MCF 10A (cell line): ENCODE results near the gene FGL2. TPM values are rescaled to one million over a fixed set of nuclear protein-coding genes. Genes with fewer than 3 reads are reported as not detected.

Experiments
- BruUV-seq: library from RNA; stranded (reverse); fragments of 400-500 nt; replicated peaks from 2 replicates; lab custom pipeline; 2021; lab: Mats Ljungman, UMichigan
- CTCF ChIA-PET: fragments of 300-600 bp; sonication (Branson Sonifier 250); formaldehyde crosslinking; extraction: SDS; loops from one replicate; lab custom pipeline; 2021; ENCODE audit warnings: antibody characterized with exemption, inconsistent platforms; lab: Yijun Ruan, JAX
- POLR2A ChIA-PET: fragments of 300-600, 350-650 bp; sonication (Branson Sonifier 250); formaldehyde crosslinking; extraction: SDS; loops from one replicate; lab custom pipeline; 2020; ENCODE audit warnings: antibody characterized with exemption, inconsistent platforms; lab: Yijun Ruan, JAX
- DNase-seq: peaks from one replicate; pipeline ENCODE4 v3.0.0-alpha.2; 2018; ENCODE audit not compliant: unreplicated experiment
- H3K27ac Mint-ChIP-seq: one replicate; pipeline ENCODE4 v1.8.0; 2022; ENCODE audit warnings: mild to moderate bottlenecking, low read depth, mixed read lengths; ENCODE audit not compliant: unreplicated experiment
- H3K27me3 Mint-ChIP-seq: one replicate; pipeline ENCODE4 v1.8.0; 2022; ENCODE audit warnings: mixed read lengths; ENCODE audit not compliant: insufficient read depth, unreplicated experiment
- H3K36me3 Mint-ChIP-seq: one replicate; pipeline ENCODE4 v1.8.0; 2022; ENCODE audit warnings: mild to moderate bottlenecking, moderate library complexity, mixed read lengths; ENCODE audit not compliant: insufficient read depth, unreplicated experiment
- H3K4me1 Mint-ChIP-seq: one replicate; pipeline ENCODE4 v1.8.0; 2022; ENCODE audit warnings: mixed read lengths; ENCODE audit not compliant: insufficient read depth, unreplicated experiment
- H3K4me3 Mint-ChIP-seq: one replicate; pipeline ENCODE4 v1.8.0; 2022; ENCODE audit warnings: mild to moderate bottlenecking, moderate library complexity, mixed read lengths; ENCODE audit not compliant: unreplicated experiment
- H3K9me3 Mint-ChIP-seq: one replicate; pipeline ENCODE4 v1.8.0; 2022; ENCODE audit warnings: mixed read lengths; ENCODE audit not compliant: unreplicated experiment
- intact Hi-C: fragments of 100-400 bp; cut with micrococcal nuclease; formaldehyde crosslinking; loops from 2 replicates; pipeline ENCODE4 v1.14.1; 2022
- total RNA-seq: library from RNA; stranded (reverse); gene quantifications from 2 replicates; pipeline ENCODE4 v1.2.3, GENCODE V29; 2022
- TF ChIP-seq, protein P1 (sequence below): fragments of 200-600 bp; IDR thresholded peaks from one replicate; pipeline ENCODE4 v1.8.0; 2022; ENCODE audit warnings: antibody characterized with exemption, mild to moderate bottlenecking; ENCODE audit not compliant: unreplicated experiment

FGL2 gene
- total RNA-seq, 1 experiment from 2014 or later, result not detected

DNA sequence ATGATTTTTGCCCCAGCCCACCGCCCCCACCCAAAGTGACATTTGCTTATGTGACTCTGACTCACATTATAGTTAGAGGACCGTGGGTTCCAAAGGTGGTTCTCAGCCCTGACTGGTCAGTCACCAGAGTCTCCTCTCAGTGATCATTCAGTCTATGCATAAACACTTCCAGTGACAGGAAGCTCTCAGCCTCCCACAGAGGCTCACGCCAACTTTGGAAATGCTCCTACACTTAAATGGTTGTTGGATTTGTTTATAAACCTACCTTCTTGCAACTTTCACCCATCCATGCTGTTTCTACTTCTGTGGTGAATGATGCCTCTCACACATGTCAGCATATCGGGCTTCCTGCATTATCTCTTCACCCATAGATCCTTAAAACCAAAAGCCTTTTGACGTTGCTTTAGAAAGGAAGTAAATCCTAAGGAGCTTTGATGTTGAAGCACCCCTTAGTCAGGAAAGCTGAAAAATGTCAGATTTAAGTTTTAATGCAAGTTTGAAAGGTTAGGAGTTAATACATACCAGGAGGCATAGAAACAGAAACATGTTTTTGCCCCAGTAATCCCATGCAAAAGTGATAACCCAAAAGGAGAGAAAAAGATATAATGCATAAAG lies 46.5 kb upstream of the FGL2 start:
- intact Hi-C loops, result no loop called here
- ChIA-PET POLR2A (interaction anchor here (1.3 kb wide), 1 partner anchor 124 kb away, joined by 8 read pairs; the partner anchor contains the start of gene CCDC146), CTCF (interaction anchor here (0.6 to 3.4 kb wide), 20 partner anchors 8 to 472 kb away, joined by 3 to 33 read pairs (median 5); partner anchors contain the start of gene CCDC146)
- no peak overlapping the region for H3K27ac Mint-ChIP-seq
- TF ChIP-seq, protein P1, sequence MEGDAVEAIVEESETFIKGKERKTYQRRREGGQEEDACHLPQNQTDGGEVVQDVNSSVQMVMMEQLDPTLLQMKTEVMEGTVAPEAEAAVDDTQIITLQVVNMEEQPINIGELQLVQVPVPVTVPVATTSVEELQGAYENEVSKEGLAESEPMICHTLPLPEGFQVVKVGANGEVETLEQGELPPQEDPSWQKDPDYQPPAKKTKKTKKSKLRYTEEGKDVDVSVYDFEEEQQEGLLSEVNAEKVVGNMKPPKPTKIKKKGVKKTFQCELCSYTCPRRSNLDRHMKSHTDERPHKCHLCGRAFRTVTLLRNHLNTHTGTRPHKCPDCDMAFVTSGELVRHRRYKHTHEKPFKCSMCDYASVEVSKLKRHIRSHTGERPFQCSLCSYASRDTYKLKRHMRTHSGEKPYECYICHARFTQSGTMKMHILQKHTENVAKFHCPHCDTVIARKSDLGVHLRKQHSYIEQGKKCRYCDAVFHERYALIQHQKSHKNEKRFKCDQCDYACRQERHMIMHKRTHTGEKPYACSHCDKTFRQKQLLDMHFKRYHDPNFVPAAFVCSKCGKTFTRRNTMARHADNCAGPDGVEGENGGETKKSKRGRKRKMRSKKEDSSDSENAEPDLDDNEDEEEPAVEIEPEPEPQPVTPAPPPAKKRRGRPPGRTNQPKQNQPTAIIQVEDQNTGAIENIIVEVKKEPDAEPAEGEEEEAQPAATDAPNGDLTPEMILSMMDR, result no peak
- H3K4me3 Mint-ChIP-seq, result no peak overlapping the region
- no TSS peak for BruUV-seq
- peaks cover 5% of the 10 kb centered on the region for H3K36me3 Mint-ChIP-seq
- no peaks in the 10 kb centered on the region for H3K9me3 Mint-ChIP-seq
- no peaks in the 10 kb centered on the region for H3K4me1 Mint-ChIP-seq
- no peaks in the 10 kb centered on the region for H3K27me3 Mint-ChIP-seq
- DNase-seq, result no peak

GRCh38 chr7:77245015-77245755 lies 45.6 kb upstream of the FGL2 start:
- CTCF ChIA-PET, result interaction anchor here (1.0 to 2.3 kb wide), 3 partner anchors 51 to 121 kb away, joined by 3 to 5 read pairs (median 5); no protein-coding TSS in a partner anchor
- Mint-ChIP-seq H3K4me3 (no peak overlapping the region), H3K27ac (no peak overlapping the region), H3K27me3 (no peaks in the 10 kb centered on the region), H3K4me1 (no peaks in the 10 kb centered on the region), H3K36me3 (peaks cover 5% of the 10 kb centered on the region), H3K9me3 (no peaks in the 10 kb centered on the region)
- intact Hi-C loops, result no loop called here
- POLR2A ChIA-PET, result no interaction called here
- no peak for DNase-seq
- TF ChIP-seq, protein P1, result no peak
- BruUV-seq, result no TSS peak

DNA sequence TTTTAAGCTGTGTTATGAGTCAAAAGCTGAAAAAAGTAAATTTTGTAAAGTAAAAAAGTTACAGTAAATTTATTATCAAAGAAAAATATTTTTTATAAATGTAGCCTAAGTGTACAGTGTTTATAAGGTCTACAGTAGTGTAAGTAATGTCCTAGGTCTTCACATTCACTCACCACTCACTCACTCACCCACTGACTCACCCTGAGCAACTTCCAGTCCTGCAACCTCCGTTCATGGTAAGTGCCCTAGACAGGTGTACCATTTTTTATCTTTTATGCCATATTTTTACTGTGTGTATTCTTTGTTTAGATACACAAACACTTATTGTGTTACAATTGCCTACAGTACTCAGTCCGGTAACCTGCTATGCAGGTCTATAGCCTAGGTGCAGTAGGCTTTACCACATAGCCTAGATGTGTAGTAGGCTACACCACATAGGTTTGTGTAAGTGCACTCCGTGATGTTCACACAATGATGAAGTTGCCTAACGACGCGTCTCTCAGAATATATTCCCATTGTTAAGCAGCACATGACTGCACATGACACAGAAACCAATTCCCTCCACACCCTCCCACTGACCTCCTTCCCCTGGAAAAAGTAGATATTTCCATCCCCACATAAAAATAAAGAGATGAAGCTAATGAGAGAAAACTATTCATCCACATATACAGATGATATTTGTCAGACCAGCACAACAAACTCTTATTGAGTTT lies 44.8 kb upstream of the FGL2 start:
- no TSS peak for BruUV-seq
- no peaks in the 10 kb centered on the region for H3K27me3 Mint-ChIP-seq
- no peak for DNase-seq
- intact Hi-C loops, result no loop called here
- POLR2A ChIA-PET, result no interaction called here
- TF ChIP-seq, protein P1, result no peak
- H3K4me1 Mint-ChIP-seq, result no peaks in the 10 kb centered on the region
- peaks cover 5% of the 10 kb centered on the region for H3K36me3 Mint-ChIP-seq
- no peaks in the 10 kb centered on the region for H3K9me3 Mint-ChIP-seq
- CTCF ChIA-PET, result interaction anchor here (1.0 to 2.3 kb wide), 4 partner anchors 9 to 120 kb away, joined by 3 to 5 read pairs (median 4); no protein-coding TSS in a partner anchor
- H3K4me3 Mint-ChIP-seq, result no peak overlapping the region
- no peak overlapping the region for H3K27ac Mint-ChIP-seq

- peaks cover 5% of the 10 kb centered on the region for H3K36me3 Mint-ChIP-seq
- no peak overlapping the region for H3K4me3 Mint-ChIP-seq
- no peak overlapping the region for H3K27ac Mint-ChIP-seq
- no peak for DNase-seq
- H3K27me3 Mint-ChIP-seq, result no peaks in the 10 kb centered on the region
- no peaks in the 10 kb centered on the region for H3K9me3 Mint-ChIP-seq
- TF ChIP-seq, protein P1, result no peak
- BruUV-seq, result no TSS peak
- ChIA-PET CTCF (no interaction called here), POLR2A (no interaction called here)
- H3K4me1 Mint-ChIP-seq, result no peaks in the 10 kb centered on the region
- intact Hi-C loops, result no loop called here
Observed at GRCh38 chr7:77242554-77242953, 42.9 kb upstream of the FGL2 start.
